ENCODE data around the gene CYP20A1.
"Not testable (repeated sequence)": the region's sequence is repeated elsewhere in the genome, so short reads cannot be mapped to it uniquely, and the experiment has no call there.

The CYP20A1 gene, protein sequence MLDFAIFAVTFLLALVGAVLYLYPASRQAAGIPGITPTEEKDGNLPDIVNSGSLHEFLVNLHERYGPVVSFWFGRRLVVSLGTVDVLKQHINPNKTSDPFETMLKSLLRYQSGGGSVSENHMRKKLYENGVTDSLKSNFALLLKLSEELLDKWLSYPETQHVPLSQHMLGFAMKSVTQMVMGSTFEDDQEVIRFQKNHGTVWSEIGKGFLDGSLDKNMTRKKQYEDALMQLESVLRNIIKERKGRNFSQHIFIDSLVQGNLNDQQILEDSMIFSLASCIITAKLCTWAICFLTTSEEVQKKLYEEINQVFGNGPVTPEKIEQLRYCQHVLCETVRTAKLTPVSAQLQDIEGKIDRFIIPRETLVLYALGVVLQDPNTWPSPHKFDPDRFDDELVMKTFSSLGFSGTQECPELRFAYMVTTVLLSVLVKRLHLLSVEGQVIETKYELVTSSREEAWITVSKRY

DNA sequence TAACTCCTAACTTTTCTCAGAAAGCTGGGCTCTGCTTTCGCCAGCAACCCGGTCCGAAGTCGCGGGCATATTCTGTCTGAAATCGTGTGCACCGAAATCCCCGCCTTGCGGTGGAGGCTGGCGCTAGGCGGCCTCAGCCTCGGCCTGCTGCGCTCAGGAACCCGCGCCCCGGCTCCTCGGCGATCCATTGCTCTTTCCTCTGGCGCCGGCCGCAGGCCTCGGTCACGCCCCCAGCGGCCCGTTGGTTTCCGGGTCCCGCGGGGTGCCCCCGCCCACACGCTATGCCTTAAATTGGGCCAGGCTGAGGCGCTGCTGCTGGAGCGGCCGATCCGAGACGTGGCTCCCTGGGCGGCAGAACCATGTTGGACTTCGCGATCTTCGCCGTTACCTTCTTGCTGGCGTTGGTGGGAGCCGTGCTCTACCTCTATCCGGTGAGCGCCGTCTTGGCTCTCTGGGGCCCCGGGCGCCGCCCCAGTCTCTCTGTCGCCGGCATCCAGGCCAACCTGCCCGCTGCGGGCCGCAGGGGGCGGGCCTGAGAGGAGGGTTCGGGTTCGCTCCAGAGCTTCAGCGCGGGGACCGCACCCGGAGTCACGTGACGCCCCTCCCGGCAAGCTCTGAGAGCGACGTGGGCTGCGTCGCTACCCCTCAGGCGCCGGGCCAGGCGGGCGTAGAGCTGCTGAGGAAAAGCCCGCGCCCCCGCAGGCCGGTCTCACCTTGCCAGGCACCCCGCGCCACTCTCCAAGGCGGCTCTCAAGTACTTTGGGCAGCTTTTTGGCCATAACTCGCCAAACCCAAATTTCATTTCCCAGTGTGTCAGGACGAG is at the start of gene CYP20A1:
TSS of gene CYP20A1 (plus strand) at position 315 of the 823 bp plus-strand sequence. CDS start at position 360, 45 bp downstream.
- in situ Hi-C loops (cut with HindIII; ENCODE audit: low sequenced_read_pairs) = no loop called here

DNA sequence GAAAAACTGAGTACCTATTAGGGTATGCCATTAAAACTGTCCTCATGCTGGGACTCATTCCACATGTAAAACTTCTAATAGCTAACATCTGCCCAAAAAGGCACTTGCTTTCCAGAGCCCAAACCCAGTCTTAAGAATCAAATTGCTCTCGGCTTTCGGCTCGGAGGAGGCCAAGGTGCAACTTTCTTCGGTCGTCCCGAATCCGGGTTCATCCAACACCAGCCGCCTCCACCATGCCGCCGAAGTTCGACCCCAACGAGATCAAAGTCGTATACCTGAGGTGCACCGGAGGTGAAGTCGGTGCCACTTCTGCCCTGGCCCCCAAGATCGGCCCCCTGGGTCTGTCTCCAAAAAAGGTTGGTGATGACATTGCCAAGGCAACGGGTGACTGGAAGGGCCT is 48.3 kb upstream of the CYP20A1 start:
- in situ Hi-C loops (cut with HindIII; ENCODE audit: low sequenced_read_pairs) = not testable (repeated sequence)

DNA sequence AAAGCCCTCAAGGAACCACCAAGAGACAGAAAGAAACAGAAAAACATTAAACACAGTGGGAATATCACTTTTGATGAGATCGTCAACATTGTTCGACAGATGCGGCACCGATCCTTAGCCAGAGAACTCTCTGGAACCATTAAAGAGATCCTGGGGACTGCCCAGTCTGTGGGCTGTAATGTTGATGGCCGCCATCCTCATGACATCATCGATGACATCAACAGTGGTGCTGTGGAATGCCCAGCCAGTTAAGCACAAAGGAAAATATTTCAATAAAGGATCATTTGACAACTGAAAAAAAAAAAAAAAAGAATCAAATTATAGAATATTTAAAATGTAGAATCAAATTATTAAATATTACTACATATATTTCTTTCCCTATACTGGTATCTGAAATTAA is 47.8 kb upstream of the CYP20A1 start:
- in situ Hi-C loops (cut with HindIII; ENCODE audit: low sequenced_read_pairs) = not testable (repeated sequence)

DNA sequence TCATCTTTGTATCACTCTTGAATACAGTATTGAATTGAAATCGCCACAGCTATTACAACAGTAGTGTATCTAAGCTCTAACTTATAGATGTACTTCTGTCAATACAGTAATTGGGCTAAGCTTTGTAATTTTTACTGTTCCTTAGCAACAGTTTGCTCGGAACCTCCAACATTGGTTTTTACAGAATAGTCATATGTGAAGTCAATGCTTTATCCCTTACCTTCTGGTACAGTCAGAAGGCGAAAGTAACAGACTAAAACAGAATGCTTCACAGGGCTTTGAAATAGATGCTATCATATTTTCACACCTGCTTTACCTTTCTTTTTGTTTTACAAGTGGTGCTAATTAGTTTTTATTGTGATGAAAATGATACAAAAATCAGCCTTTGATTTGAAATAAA is 46.9 kb upstream of the CYP20A1 start:
- in situ Hi-C loops (cut with HindIII; ENCODE audit: low sequenced_read_pairs) = no loop called here

DNA sequence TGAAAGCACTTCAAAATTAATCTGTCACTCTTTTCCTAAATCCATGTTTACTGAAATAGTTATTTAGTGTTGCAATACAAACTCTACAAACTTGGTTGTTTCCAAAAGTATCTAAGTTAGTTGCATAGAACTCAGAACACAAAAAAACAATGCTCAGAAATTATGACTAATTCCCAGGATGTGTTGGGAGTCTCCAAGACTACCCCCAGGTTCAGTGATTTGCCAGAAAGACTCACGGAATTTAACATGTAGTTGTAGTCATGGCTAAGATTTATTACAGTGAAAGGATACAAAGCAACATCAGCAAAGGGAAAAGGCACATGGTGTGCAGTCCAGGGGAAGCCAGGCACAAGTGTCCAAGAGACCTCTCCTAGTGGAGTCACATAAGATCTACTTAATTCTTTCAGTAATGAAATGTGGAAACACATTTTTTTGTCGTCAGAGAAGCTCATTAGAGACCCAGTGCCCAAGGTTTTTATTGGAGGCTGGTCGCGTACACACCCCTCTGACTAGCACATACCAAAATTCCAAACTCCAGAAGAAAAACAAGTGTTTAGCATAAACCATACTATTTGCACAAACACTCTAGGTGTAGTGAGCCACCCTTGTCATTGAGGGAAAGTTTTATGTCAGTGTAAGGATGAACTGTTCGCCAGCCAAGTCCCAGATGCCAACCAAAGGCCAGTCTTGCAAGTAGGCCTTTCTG is 43.3 kb upstream of the CYP20A1 start:
- in situ Hi-C loops (cut with HindIII; ENCODE audit: low sequenced_read_pairs) = no loop called here

DNA sequence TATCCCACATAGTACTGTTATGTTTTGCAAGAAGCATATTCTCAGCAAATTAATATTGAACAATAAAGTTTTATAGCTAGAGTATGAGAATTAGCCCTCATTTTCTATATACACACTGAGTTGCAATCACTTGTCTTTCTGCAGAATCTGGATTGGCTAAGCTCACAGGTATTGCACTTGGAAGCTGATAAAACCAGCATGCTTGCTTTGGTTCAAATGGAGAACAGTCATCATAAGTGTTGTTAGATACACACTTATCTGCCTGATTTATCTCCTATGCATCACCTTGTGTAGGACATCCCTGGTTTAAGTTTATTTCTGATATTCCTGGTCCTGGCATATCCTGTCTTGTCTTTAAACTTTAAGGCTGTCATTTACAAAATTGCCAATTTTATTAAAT is 38.0 kb upstream of the CYP20A1 start:
- in situ Hi-C loops (cut with HindIII; ENCODE audit: low sequenced_read_pairs) = no loop called here

DNA sequence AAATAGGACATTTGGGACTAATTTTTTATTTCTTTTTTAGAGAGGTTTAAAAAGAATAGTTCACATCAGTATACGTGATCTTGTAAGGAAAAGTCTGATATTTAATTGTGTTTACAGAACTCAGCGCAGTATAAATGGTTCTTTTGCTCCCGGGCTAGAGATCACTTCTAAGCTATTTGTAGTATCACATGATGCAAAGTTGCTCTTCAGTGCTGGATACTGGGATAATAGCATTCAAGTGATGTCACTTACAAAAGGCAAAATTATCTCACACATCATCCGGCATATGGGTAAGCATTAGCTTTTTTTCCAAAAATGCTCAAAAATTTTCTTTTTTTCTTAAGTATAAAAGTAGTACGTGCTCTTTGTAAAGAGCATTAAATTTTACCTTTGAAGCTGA is 37.4 kb upstream of the CYP20A1 start:
- in situ Hi-C loops (cut with HindIII; ENCODE audit: low sequenced_read_pairs) = no loop called here

DNA sequence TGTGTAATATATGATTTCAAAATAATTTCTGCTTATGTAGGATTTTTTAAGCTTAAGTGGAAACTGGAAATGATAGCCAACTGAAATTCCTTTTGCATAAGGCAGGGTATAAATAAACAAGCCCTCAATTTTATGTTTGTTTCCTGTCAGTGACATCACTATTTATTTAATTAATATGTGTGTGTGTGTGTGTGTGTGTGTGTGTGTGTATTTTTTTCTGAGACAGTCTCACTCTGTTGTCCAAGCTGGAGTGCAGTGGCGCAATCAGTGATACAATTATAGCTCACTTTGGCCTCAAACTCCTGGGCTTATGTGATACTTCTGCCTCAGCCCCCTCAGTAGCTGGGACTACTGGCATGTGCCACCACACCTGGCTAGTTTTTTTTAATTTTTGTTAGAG is 29.3 kb upstream of the CYP20A1 start:
- in situ Hi-C loops (cut with HindIII; ENCODE audit: low sequenced_read_pairs) = no loop called here

DNA sequence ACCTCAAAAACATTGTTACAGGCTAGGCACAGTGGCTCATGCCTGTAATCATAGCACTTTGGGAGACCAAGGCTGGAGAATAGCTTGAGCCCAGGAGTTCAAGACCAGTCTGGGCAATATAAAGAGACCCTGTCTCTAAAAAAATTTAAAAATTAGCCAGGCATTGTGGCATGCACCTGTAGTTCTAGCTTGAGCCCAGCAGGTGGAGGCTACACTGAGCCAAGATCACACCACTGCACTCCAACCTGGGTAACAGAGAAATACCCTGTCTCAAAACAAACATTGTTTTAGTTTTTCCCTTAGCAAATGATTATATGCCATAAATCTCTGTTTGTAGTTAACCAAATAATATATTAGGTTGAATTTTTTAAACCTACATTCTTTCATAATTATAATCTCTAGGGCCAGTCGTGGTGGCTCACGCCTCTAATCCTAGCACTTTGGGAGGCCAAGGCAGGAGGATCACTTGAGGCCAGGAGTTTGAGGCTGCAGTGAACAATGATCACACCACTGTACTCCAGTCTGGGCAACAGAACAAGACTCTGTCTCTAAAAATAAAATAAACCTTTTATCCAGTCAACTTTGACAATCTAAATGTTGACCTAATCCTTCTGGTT is 13.3 kb upstream of the CYP20A1 start:
- in situ Hi-C loops (cut with HindIII; ENCODE audit: low sequenced_read_pairs) = no loop called here

DNA sequence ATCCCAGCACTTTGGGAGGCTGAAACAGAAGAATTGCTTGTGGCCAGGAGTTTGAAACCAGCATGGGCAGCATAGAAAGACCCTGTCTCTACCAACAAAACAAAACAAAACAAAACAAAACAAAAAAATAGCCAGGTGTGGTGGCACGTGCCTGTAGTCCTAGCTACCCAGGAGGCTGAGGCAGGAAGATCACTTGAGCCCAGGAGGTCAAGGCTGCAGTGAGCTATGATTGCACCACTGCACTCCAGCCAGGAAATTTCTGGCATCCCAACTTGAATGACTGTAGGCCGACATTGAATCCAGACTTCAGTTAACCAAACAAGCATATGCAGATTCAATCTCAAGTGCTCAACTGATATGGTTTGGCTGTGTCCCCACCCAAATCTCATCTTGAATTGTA is 9.1 kb upstream of the CYP20A1 start:
- in situ Hi-C loops (cut with HindIII; ENCODE audit: low sequenced_read_pairs) = not testable (repeated sequence)

DNA sequence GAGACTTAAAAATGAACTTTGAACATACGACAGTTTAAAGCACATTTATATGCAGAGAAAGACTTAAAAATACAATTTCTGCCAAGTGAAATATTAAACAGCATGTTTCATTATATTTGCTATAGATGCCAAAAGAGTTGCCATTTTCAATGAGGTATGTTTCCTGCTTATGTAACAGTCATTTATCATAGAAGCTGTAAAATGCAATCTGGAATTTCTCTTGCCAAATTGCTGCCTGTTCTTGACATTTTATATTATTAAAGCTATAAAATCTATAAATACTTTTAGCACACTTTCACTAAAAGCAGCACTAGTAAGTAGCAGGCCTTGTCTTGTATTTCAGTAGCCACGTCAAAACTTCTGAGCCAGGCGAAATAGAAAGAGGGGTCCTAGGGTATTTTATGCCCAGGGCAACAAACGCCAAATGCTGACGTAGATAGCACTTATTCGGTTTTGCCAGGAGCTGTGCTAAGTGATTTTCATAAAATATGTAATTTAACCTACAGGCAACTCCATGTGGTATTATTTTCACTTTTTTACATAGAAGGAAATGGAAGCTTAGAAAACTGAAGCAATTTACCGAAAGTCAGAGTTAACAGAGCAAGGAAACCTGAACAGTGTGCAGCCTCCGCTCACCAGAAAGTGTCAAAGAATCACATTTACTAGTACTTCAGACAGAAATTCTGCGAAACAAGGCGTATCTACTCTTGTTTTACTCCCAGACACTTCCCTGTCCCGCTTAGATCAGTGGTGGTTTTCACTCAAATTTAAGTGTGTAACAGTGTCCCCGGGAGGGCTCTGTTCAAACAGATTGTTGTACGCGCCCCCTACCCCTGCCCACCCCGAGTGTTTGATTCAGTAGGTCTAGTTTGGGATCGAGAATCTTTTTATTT is 1.2 kb upstream of the CYP20A1 start:
- in situ Hi-C loops (cut with HindIII; ENCODE audit: low sequenced_read_pairs) = no loop called here

DNA sequence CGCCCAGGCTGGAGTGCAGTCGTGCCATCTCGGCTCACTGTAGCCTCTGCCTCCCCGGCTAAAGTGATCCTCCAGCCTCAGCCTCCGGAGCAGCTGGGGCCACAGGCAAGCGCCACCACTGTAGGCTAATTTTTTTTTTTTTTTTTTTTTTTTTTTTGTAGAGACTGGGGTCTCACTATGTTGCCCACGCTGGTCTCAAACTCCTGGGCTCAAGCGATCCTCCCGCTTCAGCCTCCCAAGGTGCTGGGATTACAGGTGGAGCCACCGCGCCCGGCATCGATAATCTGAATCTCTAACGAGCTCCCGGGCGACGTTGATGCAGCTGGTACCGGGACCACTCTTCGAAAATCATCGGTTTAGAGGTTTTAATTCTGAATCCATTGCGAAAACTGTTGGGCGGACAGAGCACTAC is 520 bp upstream of the CYP20A1 start:
- in situ Hi-C loops (cut with HindIII; ENCODE audit: low sequenced_read_pairs) = no loop called here

DNA sequence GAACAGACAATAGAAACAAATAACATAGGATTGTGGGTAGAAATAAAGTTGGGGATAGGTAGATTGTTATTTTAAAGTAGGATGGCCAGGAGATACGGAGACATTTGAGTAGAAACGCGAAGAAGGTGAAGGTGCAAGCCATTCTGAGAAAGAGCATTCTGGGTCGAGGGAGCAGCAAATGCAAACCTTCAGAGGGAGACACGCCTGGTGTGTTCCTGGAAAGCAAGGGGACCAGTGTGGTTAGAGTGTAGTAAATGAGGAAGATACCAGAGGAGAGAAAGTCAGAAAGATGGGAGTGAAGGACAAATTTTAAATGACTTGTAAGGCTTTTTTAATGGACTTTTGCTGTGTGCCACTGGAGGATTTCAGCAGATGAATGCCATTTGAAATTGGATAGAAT is 1.7 kb downstream of the CYP20A1 start:
- in situ Hi-C loops (cut with HindIII; ENCODE audit: low sequenced_read_pairs) = no loop called here

DNA sequence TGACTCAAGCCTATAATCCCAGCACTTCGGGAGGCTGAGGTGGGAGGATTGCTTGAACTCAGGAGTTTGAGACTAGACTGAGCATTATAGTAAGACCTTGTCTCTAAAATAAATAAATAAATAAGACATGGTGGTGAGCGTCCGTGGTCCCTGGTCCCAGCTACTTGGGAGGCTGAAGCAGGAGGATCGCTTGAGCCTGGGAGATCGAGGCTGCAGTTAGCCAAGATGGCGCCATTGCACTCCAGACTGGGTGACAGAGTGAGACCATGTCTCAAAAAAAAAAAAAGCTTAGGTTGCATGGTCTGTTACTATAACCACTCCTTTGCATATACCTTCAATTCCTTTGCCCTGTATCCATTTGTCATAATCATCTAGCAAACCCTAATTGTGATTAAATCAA is 3.7 kb downstream of the CYP20A1 start:
- in situ Hi-C loops (cut with HindIII; ENCODE audit: low sequenced_read_pairs) = no loop called here

DNA sequence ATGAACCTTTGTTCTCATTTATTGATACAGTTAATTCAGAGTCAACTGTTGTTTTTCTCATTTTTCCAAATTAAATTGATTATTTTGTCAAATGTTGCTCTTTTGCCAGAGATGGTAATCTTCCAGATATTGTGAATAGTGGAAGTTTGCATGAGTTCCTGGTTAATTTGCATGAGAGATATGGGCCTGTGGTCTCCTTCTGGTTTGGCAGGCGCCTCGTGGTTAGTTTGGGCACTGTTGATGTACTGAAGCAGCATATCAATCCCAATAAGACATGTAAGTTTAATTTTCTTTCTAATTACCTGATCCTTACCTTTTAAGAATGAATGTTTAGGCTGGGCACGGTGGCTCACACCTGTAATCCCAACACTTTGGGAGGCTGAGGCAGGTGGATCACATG is 7.8 kb downstream of the CYP20A1 start:
- in situ Hi-C loops (cut with HindIII; ENCODE audit: low sequenced_read_pairs) = no loop called here

DNA sequence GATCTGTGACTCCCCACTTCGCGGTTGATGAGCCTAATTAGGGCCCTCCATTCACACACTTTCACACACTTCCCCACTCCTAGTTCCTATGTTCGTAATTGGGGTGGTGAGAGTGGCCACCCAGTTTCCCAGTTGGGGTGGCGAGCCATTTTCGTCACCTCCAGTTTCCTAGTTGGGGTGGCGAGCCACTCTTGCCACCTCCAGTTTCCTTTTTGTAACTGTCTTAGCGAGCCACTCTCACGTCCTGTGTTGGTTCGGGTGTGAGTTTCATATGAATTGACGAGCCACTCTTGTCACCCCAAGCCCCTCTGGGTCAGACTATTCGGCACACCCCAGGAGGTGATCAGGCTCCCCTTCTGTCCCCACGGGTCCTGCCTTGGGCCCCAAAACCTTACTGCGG is 14.0 kb downstream of the CYP20A1 start:
- in situ Hi-C loops (cut with HindIII; ENCODE audit: low sequenced_read_pairs) = no loop called here

DNA sequence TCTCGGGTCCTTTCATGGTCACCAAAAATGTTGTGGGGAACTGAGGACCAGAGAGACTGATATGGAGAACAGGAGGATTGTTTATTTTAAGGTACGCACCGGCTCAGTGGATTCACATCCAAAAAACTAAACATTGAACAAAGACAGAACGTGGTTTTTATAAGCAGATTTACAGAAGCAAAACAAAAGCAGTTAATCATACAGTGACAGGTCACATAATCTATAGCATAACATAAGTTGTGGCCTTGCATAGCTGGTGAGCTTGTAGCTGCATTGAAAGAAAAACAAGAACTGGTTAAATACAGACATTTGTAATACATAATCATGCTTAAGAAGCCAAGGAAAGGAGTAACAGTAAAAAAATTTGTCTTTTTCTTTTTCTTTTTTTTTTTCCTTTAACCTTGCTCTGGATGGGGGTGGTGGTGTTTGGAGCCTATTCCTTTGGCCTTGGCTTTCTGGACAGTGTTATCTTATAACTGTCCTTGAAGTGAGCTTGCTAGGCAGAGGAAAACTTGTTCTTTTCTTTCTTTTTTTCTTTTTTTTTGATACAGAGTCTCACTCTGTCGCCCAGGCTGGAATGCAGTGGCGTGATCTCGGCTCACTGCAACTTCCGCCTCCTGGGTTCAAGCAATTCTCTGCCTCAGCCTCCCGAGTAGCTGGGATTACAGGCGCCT is 14.7 kb downstream of the CYP20A1 start:
- in situ Hi-C loops (cut with HindIII; ENCODE audit: low sequenced_read_pairs) = not testable (repeated sequence)

DNA sequence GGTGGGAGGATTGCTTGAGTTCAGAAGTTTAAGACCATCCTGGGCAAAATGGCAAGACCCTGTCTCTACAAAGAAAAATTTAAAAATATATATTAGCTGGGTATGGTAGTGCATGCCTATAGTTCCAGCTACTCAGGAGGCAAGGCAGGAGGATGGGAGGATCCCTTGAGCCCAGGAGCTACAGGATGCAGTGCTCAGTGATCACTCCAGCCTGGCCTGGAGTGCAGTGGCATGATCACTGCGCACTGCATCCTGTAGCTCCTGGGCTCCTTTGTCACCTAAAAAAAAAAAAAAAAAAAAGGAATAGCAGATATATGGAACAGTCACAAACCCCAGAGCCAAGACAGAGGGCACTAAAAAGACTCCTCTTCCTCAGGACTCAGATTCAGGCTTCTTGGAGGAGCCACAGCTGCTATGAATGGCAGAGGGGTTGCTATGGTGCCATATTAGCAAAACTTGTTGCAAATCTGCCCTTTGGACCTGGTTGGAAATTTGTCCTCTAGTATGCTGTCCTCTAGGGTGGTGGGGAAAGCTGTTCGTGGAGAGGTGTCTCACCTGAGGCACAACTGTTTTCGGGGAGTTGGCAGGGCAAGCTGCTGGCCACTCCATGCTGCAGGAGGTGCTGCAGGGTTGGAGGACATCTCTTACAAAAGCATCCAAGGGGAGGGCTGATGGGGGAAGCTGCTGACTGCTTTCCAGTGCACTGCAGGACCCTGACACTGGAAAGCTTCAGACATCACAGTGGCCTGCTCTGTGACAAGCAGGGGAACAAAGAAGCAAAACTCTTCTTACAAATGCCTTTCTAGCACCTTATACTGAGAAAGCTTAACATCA is 22.7 kb downstream of the CYP20A1 start:
- in situ Hi-C loops (cut with HindIII; ENCODE audit: low sequenced_read_pairs) = no loop called here

DNA sequence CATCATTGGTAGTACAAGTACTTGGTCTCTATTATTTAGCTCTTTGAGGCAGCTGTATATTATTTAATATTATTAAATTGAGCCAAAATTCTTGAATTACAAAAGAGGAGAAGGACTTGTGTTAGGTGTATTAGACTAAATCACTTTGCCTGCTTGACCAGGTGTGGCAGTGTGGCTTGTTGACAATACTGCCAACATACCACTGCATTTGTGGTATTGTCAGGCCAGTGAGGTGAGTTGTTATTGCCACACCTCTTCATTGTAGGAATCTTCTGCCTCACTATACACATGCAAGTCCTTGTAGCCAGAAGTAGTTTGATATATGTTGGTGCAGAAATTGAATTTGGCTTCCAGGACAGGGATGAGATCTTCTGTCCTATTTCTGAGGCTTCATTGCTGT is 40.5 kb downstream of the CYP20A1 start:
- in situ Hi-C loops (cut with HindIII; ENCODE audit: low sequenced_read_pairs) = no loop called here

Measured in DLD1 (cell line).